H1 (cell line): Measurements from ENCODE around the gene ATP7B. TPM values are rescaled to one million over a fixed set of nuclear protein-coding genes. Genes with fewer than 3 reads are reported as not detected.
A peak's percentile ranks its signal among the peaks of the same experiment; 100 is the strongest.

Experiments used
- CTCF ChIA-PET: fragments of 300-600 bp; sonication (Branson Sonifier 250); formaldehyde crosslinking; loops from one replicate; lab custom pipeline; 2021; ENCODE audit not compliant: partially characterized antibody; lab: Charles Lee
- POLR2A ChIA-PET: fragments of 300-600 bp; sonication (Branson Sonifier 250); formaldehyde crosslinking; loops from one replicate; lab custom pipeline; 2021; ENCODE audit warnings: inconsistent platforms; ENCODE audit not compliant: partially characterized antibody; lab: Charles Lee
- DNase-seq, 2 experiments: peaks; one replicate each; pipeline versions ENCODE4 v3.0.0 to v3.0.0-alpha.2; 2010 to 2022; ENCODE audit warnings: low spot score in 2 of 2, low read depth in 1 of 2, mixed read lengths in 1 of 2
- FAIRE-seq: peaks from 2 replicates; lab custom pipeline; 2011; peaks lifted over from hg19 to GRCh38; lab: Jason Lieb, UNC
- H2AFZ ChIP-seq: 2 replicates; pipeline ENCODE4 v1.8.1; 2012; ENCODE audit warnings: low read length, inconsistent platforms
- H2AK5ac ChIP-seq: 2 replicates; pipeline ENCODE4 v1.6.1; 2013; ENCODE audit warnings: low read depth, low read length
- H2BK120ac ChIP-seq: replicated peaks from 2 replicates; pipeline ENCODE3; 2013; ENCODE audit warnings: low read depth, low read length, inconsistent platforms
- H2BK12ac ChIP-seq: 2 replicates; pipeline ENCODE4 v1.6.1; 2013; ENCODE audit warnings: low read depth, low read length
- H2BK15ac ChIP-seq: 2 replicates; pipeline ENCODE4 v1.6.1; 2013; ENCODE audit warnings: low read length
- H2BK20ac ChIP-seq: 2 replicates; pipeline ENCODE4 v1.6.1; 2013; ENCODE audit warnings: low read length
- H2BK5ac ChIP-seq: 2 replicates; pipeline ENCODE4 v1.6.1; 2013; ENCODE audit warnings: low read depth, low read length
- H3K14ac ChIP-seq: 2 replicates; pipeline ENCODE4 v1.6.1; 2013; ENCODE audit warnings: inconsistent platforms; ENCODE audit not compliant: insufficient read length
- H3K18ac ChIP-seq: 2 replicates; pipeline ENCODE4 v1.6.1; 2013; ENCODE audit warnings: low read length; ENCODE audit errors: extremely low read depth
- H3K23ac ChIP-seq: 2 replicates; pipeline ENCODE4 v1.6.1; 2013; ENCODE audit warnings: inconsistent platforms; ENCODE audit not compliant: insufficient read length
- H3K23me2 ChIP-seq: 2 replicates; pipeline ENCODE4 v1.6.1; 2013; ENCODE audit warnings: low read depth, low read length
- H3K27ac ChIP-seq: 2 replicates; pipeline ENCODE4 v1.6.1; 2011; ENCODE audit warnings: low read depth, low read length, inconsistent platforms
- H3K27me3 ChIP-seq, 4 experiments: replicated peaks in 1 of 4; 1 replicate in 1 of 4; 2 replicates in 3 of 4; pipeline versions ENCODE4 v1.6.1 to v1.8.1; 2011 to 2013; ENCODE audit warnings: low read length in 3 of 4, mild to moderate bottlenecking in 3 of 4, inconsistent platforms in 2 of 4, mixed read lengths in 2 of 4, moderate library complexity in 1 of 4; ENCODE audit not compliant: control insufficient read depth in 3 of 4, insufficient read depth in 3 of 4; ENCODE audit errors: extremely low read depth in 1 of 4
- H3K36me3 ChIP-seq, 4 experiments: 2 replicates each; pipeline versions ENCODE4 v1.6.1 to v1.8.1; 2011 to 2013; ENCODE audit warnings: mild to moderate bottlenecking in 4 of 4, low read length in 3 of 4, moderate library complexity in 2 of 4, control low read depth in 1 of 4, inconsistent platforms in 1 of 4; ENCODE audit not compliant: insufficient read depth in 4 of 4, control insufficient read depth in 2 of 4
- H3K4ac ChIP-seq: replicated peaks from 2 replicates; pipeline ENCODE3; 2013; ENCODE audit warnings: low read length, low read depth, mixed read lengths, inconsistent platforms; ENCODE audit not compliant: insufficient read length
- H3K4me1 ChIP-seq, 4 experiments: replicated peaks in 1 of 4; 1 replicate in 1 of 4; 2 replicates in 3 of 4; pipeline versions ENCODE4 v1.6.1 to v1.8.1; 2011 to 2013; ENCODE audit warnings: low read length in 3 of 4, inconsistent platforms in 2 of 4, mixed read lengths in 1 of 4; ENCODE audit not compliant: insufficient read depth in 4 of 4, control insufficient read depth in 3 of 4
- H3K4me2 ChIP-seq, 2 experiments: 2 replicates each; pipeline versions ENCODE4 v1.6.1 to v1.8.1; 2011 to 2013; ENCODE audit warnings: low read depth in 2 of 2, low read length in 2 of 2, control low read depth in 1 of 2, inconsistent platforms in 1 of 2, mild to moderate bottlenecking in 1 of 2; ENCODE audit not compliant: insufficient read depth in 1 of 2
- H3K4me3 ChIP-seq, 4 experiments: fragments of 200-600, 300-600 bp in 1 of 4; sonication (generic), shearing (Covaris generic), sonication (Bioruptor Twin) in 1 of 4; 2 replicates each; pipeline versions ENCODE4 v1.5.1 to v1.8.1; 2011 to 2016; ENCODE audit warnings: low read length in 4 of 4, low read depth in 3 of 4, control low read depth in 2 of 4, inconsistent platforms in 2 of 4, mild to moderate bottlenecking in 2 of 4, mixed read lengths in 1 of 4, moderate library complexity in 1 of 4; ENCODE audit not compliant: insufficient read depth in 2 of 4; ENCODE audit errors: extremely low read depth in 1 of 4
- H3K56ac ChIP-seq: replicated peaks from 2 replicates; pipeline ENCODE3; 2013; ENCODE audit warnings: low read depth, mild to moderate bottlenecking, mixed read lengths, low read length, inconsistent platforms; ENCODE audit not compliant: insufficient read length
- H3K79me1 ChIP-seq: 2 replicates; pipeline ENCODE4 v1.6.1; 2013; ENCODE audit warnings: low read depth, low read length, control low read depth
- H3K79me2 ChIP-seq, 2 experiments: 2 replicates each; pipeline versions ENCODE4 v1.6.1 to v1.8.1; 2012 to 2013; ENCODE audit warnings: low read length in 2 of 2, mild to moderate bottlenecking in 2 of 2, inconsistent platforms in 1 of 2; ENCODE audit not compliant: insufficient read depth in 2 of 2, control insufficient read depth in 1 of 2
- H3K9ac ChIP-seq, 4 experiments: replicated peaks in 1 of 4; 1 replicate in 1 of 4; 2 replicates in 3 of 4; pipeline versions ENCODE4 v1.6.1 to v1.8.1; 2011 to 2013; ENCODE audit warnings: low read depth in 3 of 4, low read length in 3 of 4, control low read depth in 2 of 4, mild to moderate bottlenecking in 2 of 4, moderate library complexity in 2 of 4, inconsistent platforms in 1 of 4; ENCODE audit errors: extremely low read depth in 1 of 4
- H3K9me3 ChIP-seq, 2 experiments: 2 replicates each; pipeline versions ENCODE4 v1.6.1 to v1.8.1; 2012 to 2013; ENCODE audit warnings: mild to moderate bottlenecking in 2 of 2, moderate library complexity in 2 of 2, control low read depth in 1 of 2, inconsistent platforms in 1 of 2, low read depth in 1 of 2, low read length in 1 of 2, mixed read lengths in 1 of 2; ENCODE audit not compliant: insufficient read depth in 2 of 2
- H4K20me1 ChIP-seq, 2 experiments: replicated peaks in 1 of 2; 2 replicates each; pipeline versions ENCODE3 to v1.8.1; 2011 to 2013; ENCODE audit warnings: inconsistent platforms in 2 of 2, low read length in 2 of 2, mild to moderate bottlenecking in 1 of 2; ENCODE audit not compliant: insufficient read depth in 2 of 2, control insufficient read depth in 1 of 2
- H4K5ac ChIP-seq: 2 replicates; pipeline ENCODE4 v1.6.1; 2013; ENCODE audit warnings: low read length, low read depth, mixed read lengths, inconsistent platforms; ENCODE audit not compliant: insufficient read length
- H4K8ac ChIP-seq: 2 replicates; pipeline ENCODE4 v1.8.0; 2013; ENCODE audit warnings: mild to moderate bottlenecking, moderate library complexity, low read length, inconsistent platforms; ENCODE audit not compliant: insufficient read depth; ENCODE audit errors: extremely low read depth
- H4K91ac ChIP-seq: replicated peaks from 2 replicates; pipeline ENCODE3; 2013; ENCODE audit warnings: low read length, mixed read lengths, inconsistent platforms; ENCODE audit not compliant: insufficient read length
- ASH2L ChIP-seq: fragments of 200-600, 300-600 bp; sonication (generic); IDR thresholded peaks from one replicate; pipeline ENCODE4 v1.7.1; 2017; ENCODE audit warnings: low read length
- CTBP2 ChIP-seq: IDR thresholded peaks from 2 replicates; pipeline ENCODE4 v1.7.0; 2011; ENCODE audit warnings: borderline replicate concordance, mild to moderate bottlenecking, moderate library complexity, mixed read lengths, low read length; ENCODE audit not compliant: insufficient read depth, insufficient read length
- KDM4A ChIP-seq: IDR thresholded peaks from one replicate; pipeline ENCODE4 v1.7.1; 2012; ENCODE audit warnings: low read depth, mild to moderate bottlenecking, moderate library complexity, low read length, inconsistent platforms; ENCODE audit not compliant: severe bottlenecking
- NANOG ChIP-seq: IDR thresholded peaks from 2 replicates; pipeline ENCODE4 v1.6.1; 2011; ENCODE audit warnings: low read length, low read depth, mild to moderate bottlenecking, inconsistent platforms; ENCODE audit not compliant: insufficient read depth, poor library complexity, severe bottlenecking
- PHF8 ChIP-seq: fragments of 200-600 bp; sonication (generic); conservative IDR thresholded peaks from 2 replicates; pipeline ENCODE4 v1.7.1; 2012; ENCODE audit warnings: low read depth, mild to moderate bottlenecking, inconsistent platforms, low read length, moderate library complexity
- SRF ChIP-seq: IDR thresholded peaks from 2 replicates; pipeline ENCODE4 v1.6.1; 2011; ENCODE audit warnings: mild to moderate bottlenecking, low read depth, low read length, moderate library complexity
- TBP ChIP-seq: IDR thresholded peaks from 2 replicates; pipeline ENCODE4 v1.6.1; 2011; ENCODE audit warnings: low read depth, low read length, improper control_type of control experiment
- WGBS, 2 experiments: shearing (Covaris generic) in 1 of 2; methylation state at CpG; one replicate each; pipeline versions ENCODE4 v1.1.6 to v1.1.7; 2013 to 2015; ENCODE audit warnings: low lambda C conversion rate in 2 of 2, mixed read lengths in 2 of 2, inconsistent platforms in 1 of 2, low coverage in 1 of 2, missing lambda C conversion rate in 1 of 2; ENCODE audit not compliant: insufficient replicate concordance in 2 of 2, insufficient coverage in 1 of 2, insufficient read length in 1 of 2; ENCODE audit errors: extremely low coverage in 1 of 2, missing lambda C conversion rate in 1 of 2; 5-methylcytosine and 5-hydroxymethylcytosine counted together
- polyA plus RNA-seq, 7 experiments: library from polyadenylated mRNA; depleted of rRNA in 3 of 7; stranded (reverse) in 5 of 7; unstranded in 2 of 7; fragments of >200 nt in 5 of 7; fragments of 200-250 nt in 2 of 7; gene quantifications; 1 replicate in 5 of 7; 2 replicates in 1 of 7; 4 replicates in 1 of 7; pipeline versions ENCODE4 v1.2.1 to v1.2.3, GENCODE V29; 2011 to 2013; ENCODE audit warnings: missing spikeins in 2 of 7, mixed read lengths in 2 of 7
- total RNA-seq: library from RNA; stranded (reverse); fragmentation: NEBNext Ultra II Directional; extraction: Animal tissue kit (Norgen Biotek cat#: 25700); gene quantifications from 2 replicates; pipeline ENCODE4 v1.2.1, GENCODE V29; 2021

Gene ATP7B
- total and polyA plus RNA-seq, 2 of the 8 experiments (the other 6 are each of a cell fraction or from before 2014, with no cell fraction given): 4.1 to 9.2 TPM

- H2BK12ac ChIP-seq: no peak overlapping the region
- no peak overlapping the region for H3K4me3 ChIP-seq
- no peaks in the 10 kb centered on the region for H3K4me1 ChIP-seq
- DNase-seq (no peak), FAIRE-seq (no peak)
- H2AFZ ChIP-seq: no peak overlapping the region
- TF ChIP-seq CTBP2 (no peak), TBP (no peak), KDM4A (no peak), PHF8 (no peak), NANOG (no peak), SRF (no peak), ASH2L (no peak)
- no peak overlapping the region for H4K5ac ChIP-seq
- H3K23me2 ChIP-seq: no peaks in the 10 kb centered on the region
- H3K9ac ChIP-seq: no peak overlapping the region
- H4K91ac ChIP-seq: no peak overlapping the region
- H3K27me3 ChIP-seq: no peaks in the 10 kb centered on the region
- 90 to 100% methylated on average over 1 to 14 of the region's 15 CpGs for WGBS, 2 experiments
- no peak overlapping the region for H3K4me2 ChIP-seq
- H3K79me2 ChIP-seq: no peaks in the 10 kb centered on the region
- ChIA-PET POLR2A (interaction anchor here (1.2 kb wide), 2 partner anchors 10 to 11 kb away, joined by 3 read pairs; no protein-coding TSS in a partner anchor), CTCF (interaction anchor here (0.8 to 1.6 kb wide), 5 partner anchors 12 to 144 kb away, joined by 3 to 4 read pairs (median 3); no protein-coding TSS in a partner anchor)
- no peak overlapping the region for H2BK20ac ChIP-seq
- no peaks in the 10 kb centered on the region for H4K20me1 ChIP-seq
- no peak overlapping the region for H3K18ac ChIP-seq
- no peak overlapping the region for H3K23ac ChIP-seq
- no peak overlapping the region for H2AK5ac ChIP-seq
- no peaks in the 10 kb centered on the region for H3K9me3 ChIP-seq
- no peak overlapping the region for H2BK15ac ChIP-seq
- H3K4ac ChIP-seq: no peak overlapping the region
- no peak overlapping the region for H3K56ac ChIP-seq
- H3K36me3 ChIP-seq: no peaks in the 10 kb centered on the region
- no peak overlapping the region for H2BK120ac ChIP-seq
- H3K79me1 ChIP-seq: no peaks in the 10 kb centered on the region
- no peak overlapping the region for H2BK5ac ChIP-seq
- no peak overlapping the region for H3K14ac ChIP-seq
- no peak overlapping the region; the same call in 1 of the 2 replicates for H3K27ac ChIP-seq
- H4K8ac ChIP-seq: peak overlapping the region; percentile 28; the same call in 1 of the 2 replicates
These were observed 39.5 kb downstream of the ATP7B start for GRCh38 chr13:51971520-51972426.
